CD4-positive, alpha-beta T cell treated with Interleukin-10 for 1 hour (primary cell): ENCODE results near the gene HPD.
"Not testable (repeated sequence)": the region's sequence is repeated elsewhere in the genome, so short reads cannot be mapped to it uniquely, and the experiment has no call there.

Experiments used
- DNase-seq: peaks from one replicate; pipeline ENCODE4 v3.0.0-alpha.2; 2020

Gene HPD

DNA sequence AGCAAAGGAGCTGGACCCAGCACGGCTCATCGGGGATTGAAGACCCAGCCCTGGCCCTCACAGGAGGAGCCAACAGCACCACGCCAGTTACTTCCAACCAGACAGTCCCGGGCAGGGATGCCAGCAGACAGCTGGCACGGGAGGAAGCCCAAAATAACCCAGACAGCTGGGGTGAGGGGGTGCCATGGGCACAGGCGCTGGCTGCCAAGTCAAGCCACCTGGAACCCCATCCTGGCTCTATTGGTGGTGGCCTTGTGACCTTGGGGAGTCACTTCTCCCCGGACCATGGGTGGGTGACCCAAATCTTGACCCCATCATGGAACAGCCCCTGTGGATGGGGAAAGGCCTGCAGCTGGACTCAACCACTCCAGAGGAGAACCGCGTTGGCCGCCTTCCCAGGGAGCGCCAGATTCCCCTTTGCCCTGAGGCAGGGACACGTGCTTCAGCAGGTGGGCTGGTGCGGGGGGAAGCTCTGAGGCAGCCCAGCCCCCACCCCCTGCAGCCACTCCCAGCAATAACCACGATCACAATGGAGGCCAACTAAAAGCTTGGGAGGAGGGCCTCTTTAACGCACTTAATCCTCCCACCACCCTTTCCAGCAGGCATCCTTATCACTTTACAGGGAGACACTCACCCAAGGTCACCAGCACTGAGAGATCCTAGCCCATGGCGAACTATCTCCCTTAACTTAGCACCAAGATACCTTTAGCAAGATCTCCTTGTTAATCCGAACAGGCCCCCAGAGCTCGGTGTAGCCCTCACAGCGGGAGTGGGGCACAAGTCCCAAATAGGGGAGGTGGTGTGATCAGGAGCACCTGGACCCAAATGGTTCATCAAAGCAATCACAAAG, 60.5 kb downstream of the HPD start:
- DNase-seq, result no peak

DNA sequence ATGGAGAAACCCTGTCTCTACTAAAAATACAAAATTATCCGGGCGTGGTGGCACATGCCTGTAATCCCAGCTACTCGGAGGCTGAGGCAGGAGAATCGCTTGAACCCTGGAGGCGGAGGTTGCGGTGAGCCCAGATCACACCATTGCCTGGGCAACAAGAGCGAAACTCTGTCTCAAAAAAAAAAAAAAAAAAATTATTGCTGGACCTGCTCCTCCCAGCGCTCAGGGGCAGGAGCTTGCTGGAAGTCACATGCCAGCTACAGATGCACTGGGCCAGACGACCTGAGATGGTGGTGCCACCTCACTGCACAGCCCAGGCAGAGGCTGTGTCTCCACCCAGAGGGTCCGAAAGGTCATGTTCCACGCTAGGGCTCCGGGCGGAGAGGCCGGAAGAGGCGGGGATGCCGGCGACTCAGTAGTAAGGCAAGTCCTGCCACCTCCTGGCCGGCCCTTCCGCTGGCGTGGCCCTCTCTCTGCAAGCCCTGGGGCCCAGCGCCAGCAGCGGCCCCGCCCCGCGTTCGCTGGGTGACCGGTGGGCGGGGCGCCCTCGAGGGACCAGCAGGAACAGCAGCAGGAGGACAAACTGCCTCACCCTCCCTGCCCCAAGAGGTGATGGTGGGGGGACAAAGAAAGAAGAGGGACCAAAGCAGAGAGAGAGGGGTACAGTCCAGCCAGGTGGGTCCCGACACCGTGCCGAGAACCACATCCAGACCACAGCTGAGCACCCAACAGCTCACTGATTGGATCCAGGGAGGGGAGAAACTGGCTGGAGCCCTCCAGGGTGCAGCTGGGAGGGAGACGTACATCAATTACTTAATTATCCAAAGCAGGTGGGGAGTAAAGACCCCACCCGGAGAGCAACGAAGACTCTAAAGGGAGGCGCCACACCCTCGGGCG, 61.6 kb downstream of the HPD start:
- DNase-seq, result no peak

- DNase-seq, result peak; percentile 87
Observed at GRCh38 chr12:121795034-121795968, 63.4 kb downstream of the HPD start.

GRCh38 chr12:121794534-121795033, 64.1 kb downstream of the HPD start:
- no peak for DNase-seq

- peak; percentile 97 for DNase-seq
Observed at GRCh38 chr12:121793838-121794533, 64.7 kb downstream of the HPD start.

DNA sequence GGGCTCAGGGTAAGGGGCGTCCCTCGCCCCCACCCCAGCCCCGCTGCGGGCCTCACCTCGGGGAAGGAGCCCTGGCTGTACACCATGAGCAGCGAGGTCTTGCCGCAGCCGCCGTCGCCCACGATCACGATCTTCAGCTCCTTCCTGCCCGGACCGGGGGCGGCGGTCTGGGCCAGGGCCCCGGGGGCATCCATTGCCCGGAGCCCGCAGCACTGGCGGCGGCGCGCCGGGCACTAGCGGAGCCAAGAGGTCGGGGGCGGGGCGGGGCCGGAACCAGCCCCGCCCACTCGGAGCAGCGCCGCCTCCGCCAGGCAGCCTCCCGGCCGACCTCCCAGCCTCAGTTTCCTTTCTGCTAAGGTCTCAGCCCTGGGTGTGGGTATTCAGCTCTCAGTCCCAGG, 65.2 kb downstream of the HPD start, which contains the start of gene RHOF:
TSS of gene RHOF (minus strand) at position 249 of the 398 bp plus-strand sequence. CDS start at position 194, 55 bp downstream.
- no peak for DNase-seq

DNA sequence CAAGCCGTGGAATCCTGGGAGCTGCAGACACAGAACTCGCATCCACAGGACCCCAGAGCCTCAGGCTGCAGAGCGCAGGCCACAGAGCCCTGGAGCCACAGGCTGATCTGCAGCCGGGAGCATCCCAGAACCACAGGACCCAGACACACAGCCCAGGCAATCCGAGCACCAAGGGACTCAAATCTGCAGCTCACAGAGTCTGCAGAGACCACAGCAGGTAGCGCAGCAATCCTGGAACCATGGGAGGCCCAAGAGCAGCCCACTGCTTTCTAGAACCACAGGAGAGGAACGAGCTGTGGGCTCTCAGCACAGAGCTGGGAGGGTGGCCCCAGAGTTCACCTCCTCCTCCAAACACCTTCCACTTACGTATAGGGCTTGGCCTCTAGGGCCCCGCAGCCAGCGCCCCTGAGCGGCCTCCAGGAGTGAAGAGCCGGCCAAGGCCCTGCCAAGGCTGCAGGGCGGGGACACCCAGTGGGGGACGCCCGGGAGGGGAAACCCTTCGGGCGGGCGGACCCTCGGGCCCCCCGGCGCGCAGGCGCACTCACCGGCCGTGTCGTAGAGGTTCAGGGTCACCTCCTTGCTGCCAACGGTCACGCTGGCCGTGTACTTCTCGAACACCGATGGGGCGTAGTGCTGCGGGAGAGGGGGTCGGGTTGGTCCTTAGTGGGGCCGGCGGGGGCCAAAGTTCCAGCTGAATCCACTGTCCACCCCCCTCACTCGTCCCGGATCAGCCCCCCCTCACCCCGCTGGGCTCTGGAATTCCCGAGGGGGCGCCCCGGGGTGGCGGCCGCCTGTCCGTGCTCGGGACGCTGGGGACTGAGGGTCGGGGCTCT, 65.8 kb downstream of the HPD start:
- DNase-seq, result peak; percentile 69

DNA sequence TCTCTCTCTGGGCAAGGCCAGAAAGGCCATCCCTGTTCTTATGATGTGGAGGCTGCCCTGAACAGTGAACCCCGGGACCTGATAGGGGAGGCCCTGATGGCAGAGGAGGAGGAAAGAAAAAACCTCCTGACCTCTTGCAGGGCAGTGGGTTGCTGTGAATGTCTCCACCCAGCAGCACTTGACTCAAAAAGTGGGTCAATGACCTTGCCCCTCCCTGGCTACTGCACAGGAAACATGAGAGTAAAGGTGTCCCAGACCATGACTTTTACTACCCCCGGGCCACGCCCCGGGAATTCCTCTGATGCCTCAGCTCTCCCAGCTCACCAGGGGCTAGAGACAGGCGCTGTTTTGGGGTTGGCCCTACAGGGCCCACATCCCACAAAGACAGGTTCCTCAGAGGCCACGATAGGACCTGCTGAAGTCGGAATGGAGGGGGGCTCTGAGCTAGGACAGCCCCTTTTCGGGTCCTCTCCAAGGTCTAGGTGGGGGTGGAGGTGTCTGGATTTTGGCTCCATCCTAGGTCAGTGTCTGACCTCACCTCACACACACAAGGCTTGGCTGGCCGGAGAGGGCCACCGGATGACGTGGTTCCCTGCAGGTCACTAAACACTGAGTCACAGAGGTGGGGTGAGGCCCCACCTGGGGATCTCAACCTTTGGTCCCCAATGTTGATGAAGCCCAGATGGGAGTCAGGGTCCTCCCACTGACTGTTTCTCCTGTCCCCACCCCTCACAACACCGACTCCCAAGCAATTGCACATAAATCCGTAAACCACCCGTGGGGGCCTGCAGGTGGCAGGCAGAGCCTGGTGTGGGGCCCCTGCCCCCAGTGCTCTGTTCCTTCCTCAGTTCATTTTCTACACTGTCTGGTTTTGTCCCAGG, 66.7 kb downstream of the HPD start:
- DNase-seq, result peak; percentile 68

DNA sequence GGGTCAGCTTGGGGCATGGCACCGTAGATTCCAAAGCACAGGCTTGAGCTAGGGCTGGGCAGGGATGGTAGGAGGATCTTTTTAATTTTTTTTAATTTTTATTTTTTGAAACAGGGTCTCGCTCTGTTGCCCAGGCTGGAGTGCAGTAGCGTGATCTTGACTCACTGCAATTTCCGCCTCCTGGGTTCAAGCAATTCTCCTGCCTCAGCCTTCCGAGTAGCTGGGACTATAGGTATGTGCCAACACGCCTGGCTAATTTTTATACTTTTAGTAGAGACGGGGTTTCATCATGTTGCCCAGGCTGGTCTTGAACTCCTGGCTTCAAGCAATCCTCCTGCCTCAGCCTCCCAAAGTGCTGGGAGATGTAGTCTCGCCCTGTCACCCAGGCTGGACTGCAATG, 67.9 kb downstream of the HPD start:
- not testable (repeated sequence) for DNase-seq

GRCh38 chr12:121789800-121790728, 68.6 kb downstream of the HPD start:
- DNase-seq, result peak; percentile 96
